HepG2 (cell line): Measurements from ENCODE around the gene NFYC.

ENCODE experiments used
- CC2D1A ChIP-seq: sonication (generic); formaldehyde crosslinking; IDR thresholded peaks from 2 replicates; pipeline ENCODE4 v1.8.1; 2023; ENCODE audit warnings: mild to moderate bottlenecking, missing genetic modification reagents
- NFE2 ChIP-seq: sonication (generic); formaldehyde crosslinking; IDR thresholded peaks from 2 replicates; pipeline ENCODE4 v1.4.0; 2020; ENCODE audit warnings: missing genetic modification reagents
- TF ChIP-seq, protein P1 (sequence below): sonication (generic); formaldehyde crosslinking; IDR thresholded peaks from 2 replicates; pipeline ENCODE4 v1.5.0; 2020; ENCODE audit warnings: mild to moderate bottlenecking, missing genetic modification reagents, moderate library complexity

DNA sequence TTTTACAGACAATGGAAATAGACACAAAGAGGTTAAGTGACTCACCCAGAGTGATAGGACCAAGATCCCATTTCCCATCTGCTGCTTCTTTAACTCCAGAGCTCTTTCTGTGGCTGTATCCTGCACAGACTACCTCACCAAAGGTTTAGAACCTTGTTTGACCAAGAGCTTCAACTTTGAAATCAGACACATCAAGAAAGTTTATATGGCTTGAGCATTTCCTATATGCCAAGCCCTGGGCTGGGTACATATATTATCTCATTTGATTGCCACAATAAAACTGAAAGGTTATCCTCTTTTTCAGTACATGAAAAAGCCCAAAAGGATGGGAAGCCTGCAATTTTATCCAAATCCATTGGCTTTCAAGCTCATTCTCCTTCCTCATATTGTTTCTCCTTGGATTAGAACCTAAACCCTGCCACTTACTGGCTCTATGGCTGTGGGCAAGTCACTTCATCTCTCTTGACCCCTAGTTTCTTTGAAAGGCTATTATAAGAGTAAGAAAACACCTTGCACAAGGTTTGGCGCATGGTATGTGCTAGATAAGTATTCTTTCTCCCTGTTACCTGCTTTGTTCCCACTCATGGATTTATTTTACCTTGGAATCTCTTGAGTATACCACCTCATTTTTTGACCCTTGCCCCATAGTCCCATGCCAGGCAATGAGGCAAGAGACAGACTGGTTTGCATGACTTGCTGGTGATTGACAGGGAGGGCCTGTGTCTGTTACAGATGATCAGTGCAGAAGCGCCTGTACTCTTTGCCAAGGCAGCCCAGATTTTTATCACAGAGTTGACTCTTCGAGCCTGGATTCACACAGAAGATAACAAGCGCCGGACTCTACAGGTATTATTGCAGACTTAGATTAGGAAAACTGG lies 57.6 kb downstream of the NFYC start:
- TF ChIP-seq NFE2 (CRISPR knock-in tag) = no peak
- TF ChIP-seq, protein P1, sequence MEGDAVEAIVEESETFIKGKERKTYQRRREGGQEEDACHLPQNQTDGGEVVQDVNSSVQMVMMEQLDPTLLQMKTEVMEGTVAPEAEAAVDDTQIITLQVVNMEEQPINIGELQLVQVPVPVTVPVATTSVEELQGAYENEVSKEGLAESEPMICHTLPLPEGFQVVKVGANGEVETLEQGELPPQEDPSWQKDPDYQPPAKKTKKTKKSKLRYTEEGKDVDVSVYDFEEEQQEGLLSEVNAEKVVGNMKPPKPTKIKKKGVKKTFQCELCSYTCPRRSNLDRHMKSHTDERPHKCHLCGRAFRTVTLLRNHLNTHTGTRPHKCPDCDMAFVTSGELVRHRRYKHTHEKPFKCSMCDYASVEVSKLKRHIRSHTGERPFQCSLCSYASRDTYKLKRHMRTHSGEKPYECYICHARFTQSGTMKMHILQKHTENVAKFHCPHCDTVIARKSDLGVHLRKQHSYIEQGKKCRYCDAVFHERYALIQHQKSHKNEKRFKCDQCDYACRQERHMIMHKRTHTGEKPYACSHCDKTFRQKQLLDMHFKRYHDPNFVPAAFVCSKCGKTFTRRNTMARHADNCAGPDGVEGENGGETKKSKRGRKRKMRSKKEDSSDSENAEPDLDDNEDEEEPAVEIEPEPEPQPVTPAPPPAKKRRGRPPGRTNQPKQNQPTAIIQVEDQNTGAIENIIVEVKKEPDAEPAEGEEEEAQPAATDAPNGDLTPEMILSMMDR (CRISPR knock-in tag) = no peak
- TF ChIP-seq CC2D1A (CRISPR knock-in tag) = no peak
